HepG2 (cell line): ENCODE measurements around the gene PFKFB2. TPM values are rescaled to one million over a fixed set of nuclear protein-coding genes. Genes with fewer than 3 reads are reported as not detected.

Experiments used
- EEA1 ChIP-seq: sonication (generic); formaldehyde crosslinking; IDR thresholded peaks from 2 replicates; pipeline ENCODE4 v1.5.1; 2020; ENCODE audit warnings: mild to moderate bottlenecking, missing genetic modification reagents, borderline replicate concordance
- ELK4 ChIP-seq: sonication (generic); formaldehyde crosslinking; IDR thresholded peaks from 2 replicates; pipeline ENCODE4 v1.9.0; 2021; ENCODE audit warnings: missing genetic modification reagents, borderline replicate concordance
- ETS1 ChIP-seq: sonication (generic); formaldehyde crosslinking; IDR thresholded peaks from 2 replicates; pipeline ENCODE4 v1.4.0; 2020; ENCODE audit warnings: missing genetic modification reagents
- IKZF4 ChIP-seq: sonication (generic); formaldehyde crosslinking; IDR thresholded peaks from 2 replicates; pipeline ENCODE4 v1.5.1; 2020; ENCODE audit warnings: borderline replicate concordance, mild to moderate bottlenecking, low read depth, missing genetic modification reagents; ENCODE audit errors: not compliant biosample characterization
- JDP2 ChIP-seq: sonication (generic); formaldehyde crosslinking; IDR thresholded peaks from 2 replicates; pipeline ENCODE4 v1.8.1; 2022; ENCODE audit warnings: missing genetic modification reagents, borderline replicate concordance
- LCORL ChIP-seq, 2 experiments: fragments of 450-650 bp in 1 of 2; sonication (generic) in 1 of 2; formaldehyde crosslinking in 1 of 2; IDR thresholded peaks; 2 replicates each; pipeline versions ENCODE4 v1.5.0 to v1.6.1; 2017 to 2020; ENCODE audit warnings: antibody characterized with exemption in 1 of 2, missing genetic modification reagents in 1 of 2
- MXI1 ChIP-seq: IDR thresholded peaks from 3 replicates; pipeline ENCODE4 v1.6.1; 2012; ENCODE audit warnings: low read depth, low read length, inconsistent platforms, borderline replicate concordance
- MYC ChIP-seq: sonication (generic); formaldehyde crosslinking; IDR thresholded peaks from 2 replicates; pipeline ENCODE4 v1.9.0; 2021; ENCODE audit warnings: missing genetic modification reagents, borderline replicate concordance
- PAWR ChIP-seq: sonication (generic); formaldehyde crosslinking; IDR thresholded peaks from 2 replicates; pipeline ENCODE4 v1.4.0; 2020; ENCODE audit warnings: missing genetic modification reagents, mild to moderate bottlenecking, borderline replicate concordance
- PHF8 ChIP-seq: sonication (generic); formaldehyde crosslinking; IDR thresholded peaks from 2 replicates; pipeline ENCODE4 v1.5.0; 2020; ENCODE audit warnings: missing genetic modification reagents
- SKI ChIP-seq: fragments of 450-650 bp; IDR thresholded peaks from one replicate; pipeline ENCODE4 v1.6.1; 2018; ENCODE audit warnings: mild to moderate bottlenecking; ENCODE audit not compliant: partially characterized antibody
- SPEN ChIP-seq: sonication (generic); formaldehyde crosslinking; IDR thresholded peaks from 2 replicates; pipeline ENCODE4 v1.5.1; 2020; ENCODE audit warnings: low read depth, mild to moderate bottlenecking, missing genetic modification reagents
- ZBTB37 ChIP-seq: sonication (generic); formaldehyde crosslinking; IDR thresholded peaks from 2 replicates; pipeline ENCODE4 v1.4.0; 2020; ENCODE audit warnings: mild to moderate bottlenecking, missing genetic modification reagents
- ZMYM4 ChIP-seq: sonication (generic); formaldehyde crosslinking; IDR thresholded peaks from 2 replicates; pipeline ENCODE4 v1.8.1; 2023; ENCODE audit warnings: mild to moderate bottlenecking, missing genetic modification reagents
- ZNF33A ChIP-seq: sonication (generic); formaldehyde crosslinking; IDR thresholded peaks from 2 replicates; pipeline ENCODE4 v1.5.1; 2020; ENCODE audit warnings: missing genetic modification reagents, mild to moderate bottlenecking, moderate library complexity, borderline replicate concordance
- ZNF383 ChIP-seq: sonication (generic); formaldehyde crosslinking; IDR thresholded peaks from 2 replicates; pipeline ENCODE4 v1.4.0; 2020; ENCODE audit warnings: missing genetic modification reagents, mild to moderate bottlenecking, borderline replicate concordance
- ZNF652 ChIP-seq: IDR thresholded peaks from 2 replicates; pipeline ENCODE4 v1.6.1; 2016; ENCODE audit warnings: low read depth, borderline replicate concordance
- ZNF768 ChIP-seq: sonication (generic); formaldehyde crosslinking; IDR thresholded peaks from 2 replicates; pipeline ENCODE4 v1.4.0; 2020; ENCODE audit warnings: missing genetic modification reagents
- polyA plus RNA-seq, 8 experiments: library from polyadenylated mRNA; depleted of rRNA in 3 of 8; stranded (reverse) in 7 of 8; unstranded in 1 of 8; fragments of >200 nt; fragmentation: Illumina TruSeq in 4 of 8; extraction: Trizol in 4 of 8; gene quantifications; 2 replicates each; pipeline versions ENCODE4 v1.2.1 to v1.2.3, GENCODE V29; 2011 to 2016; ENCODE audit warnings: low read depth in 4 of 8, missing spikeins in 1 of 8, mixed read lengths in 1 of 8; ENCODE audit not compliant: insufficient read depth in 1 of 8
- total RNA-seq, 5 experiments: library from RNA; depleted of rRNA; stranded (reverse); fragments of >200 nt; fragmentation: Illumina TruSeq; extraction: Trizol; gene quantifications; 2 replicates each; pipeline ENCODE4 v1.2.3, GENCODE V29; 2016; ENCODE audit warnings: low read depth in 1 of 5
- TF ChIP-seq, protein P1 (sequence below): sonication (generic); formaldehyde crosslinking; IDR thresholded peaks from 2 replicates; pipeline ENCODE4 v1.5.0; 2020; ENCODE audit warnings: mild to moderate bottlenecking, missing genetic modification reagents
- TF ChIP-seq, protein P2 (sequence below): IDR thresholded peaks from 2 replicates; pipeline ENCODE4 v1.6.1; 2018; ENCODE audit warnings: missing genetic modification reagents
- TF ChIP-seq, protein P3 (sequence below): IDR thresholded peaks from 2 replicates; pipeline ENCODE4 v1.6.1; 2016; ENCODE audit warnings: missing genetic modification reagents, missing compliant biosample characterization

PFKFB2 gene
- total and polyA plus RNA-seq, 2 of the 13 experiments (the other 11 are each of a cell fraction or from before 2014, with no cell fraction given), result 4.6 to 10.6 TPM

GRCh38 chr1:207052911-207053769 lies at the start of gene PFKFB2 (continued):
- TF ChIP-seq ELK4 (CRISPR knock-in tag), result no peak
- TF ChIP-seq LCORL (IDR thresholded peaks at IDR 0.05), result no peak
- peak; percentile 51; the same call in 1 of the 2 replicates for TF ChIP-seq LCORL (CRISPR knock-in tag; IDR thresholded peaks at IDR 0.05)
- TF ChIP-seq SKI, result peak; percentile 50
- no peak for TF ChIP-seq IKZF4 (CRISPR knock-in tag)
- no peak for TF ChIP-seq ZNF33A (CRISPR knock-in tag)
- no peak for TF ChIP-seq EEA1 (CRISPR knock-in tag)
- TF ChIP-seq MYC, result peak; percentile 35; the same call in 1 of the 2 replicates
- TF ChIP-seq, protein P1, sequence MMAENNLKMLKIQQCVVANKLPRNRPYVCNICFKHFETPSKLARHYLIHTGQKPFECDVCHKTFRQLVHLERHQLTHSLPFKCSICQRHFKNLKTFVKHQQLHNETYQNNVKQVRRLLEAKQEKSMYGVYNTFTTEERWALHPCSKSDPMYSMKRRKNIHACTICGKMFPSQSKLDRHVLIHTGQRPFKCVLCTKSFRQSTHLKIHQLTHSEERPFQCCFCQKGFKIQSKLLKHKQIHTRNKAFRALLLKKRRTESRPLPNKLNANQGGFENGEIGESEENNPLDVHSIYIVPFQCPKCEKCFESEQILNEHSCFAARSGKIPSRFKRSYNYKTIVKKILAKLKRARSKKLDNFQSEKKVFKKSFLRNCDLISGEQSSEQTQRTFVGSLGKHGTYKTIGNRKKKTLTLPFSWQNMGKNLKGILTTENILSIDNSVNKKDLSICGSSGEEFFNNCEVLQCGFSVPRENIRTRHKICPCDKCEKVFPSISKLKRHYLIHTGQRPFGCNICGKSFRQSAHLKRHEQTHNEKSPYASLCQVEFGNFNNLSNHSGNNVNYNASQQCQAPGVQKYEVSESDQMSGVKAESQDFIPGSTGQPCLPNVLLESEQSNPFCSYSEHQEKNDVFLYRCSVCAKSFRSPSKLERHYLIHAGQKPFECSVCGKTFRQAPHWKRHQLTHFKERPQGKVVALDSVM, result no peak
- TF ChIP-seq ZBTB37 (CRISPR knock-in tag), result no peak
- no peak for TF ChIP-seq ETS1 (CRISPR knock-in tag)
- peak; percentile 80; the same call in 1 of the 3 replicates for TF ChIP-seq MXI1
- TF ChIP-seq PAWR (CRISPR knock-in tag), result no peak
- TF ChIP-seq ZMYM4 (CRISPR knock-in tag), result peak; percentile 85
- TF ChIP-seq SPEN (CRISPR knock-in tag), result peak; percentile 62; the same call in 1 of the 2 replicates
- no peak for TF ChIP-seq JDP2 (CRISPR knock-in tag)
- TF ChIP-seq, protein P2, sequence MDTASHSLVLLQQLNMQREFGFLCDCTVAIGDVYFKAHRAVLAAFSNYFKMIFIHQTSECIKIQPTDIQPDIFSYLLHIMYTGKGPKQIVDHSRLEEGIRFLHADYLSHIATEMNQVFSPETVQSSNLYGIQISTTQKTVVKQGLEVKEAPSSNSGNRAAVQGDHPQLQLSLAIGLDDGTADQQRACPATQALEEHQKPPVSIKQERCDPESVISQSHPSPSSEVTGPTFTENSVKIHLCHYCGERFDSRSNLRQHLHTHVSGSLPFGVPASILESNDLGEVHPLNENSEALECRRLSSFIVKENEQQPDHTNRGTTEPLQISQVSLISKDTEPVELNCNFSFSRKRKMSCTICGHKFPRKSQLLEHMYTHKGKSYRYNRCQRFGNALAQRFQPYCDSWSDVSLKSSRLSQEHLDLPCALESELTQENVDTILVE (CRISPR knock-in tag), result 0 out of 2 replicates have a peak, but pooled peaks have one; percentile 48
- peak; percentile 34; the same call in 1 of the 2 replicates for TF ChIP-seq ZNF768 (CRISPR knock-in tag)
- TF ChIP-seq ZNF652, result no peak; the same call in 1 of the 2 replicates
- TF ChIP-seq, protein P3, sequence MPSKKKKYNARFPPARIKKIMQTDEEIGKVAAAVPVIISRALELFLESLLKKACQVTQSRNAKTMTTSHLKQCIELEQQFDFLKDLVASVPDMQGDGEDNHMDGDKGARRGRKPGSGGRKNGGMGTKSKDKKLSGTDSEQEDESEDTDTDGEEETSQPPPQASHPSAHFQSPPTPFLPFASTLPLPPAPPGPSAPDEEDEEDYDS (CRISPR knock-in tag), result peak; percentile 85
- TF ChIP-seq ZNF383 (CRISPR knock-in tag), result no peak
- peak; percentile 81 for TF ChIP-seq PHF8 (CRISPR knock-in tag)
